CD4-positive, alpha-beta T cell (primary cell): Measurements from ENCODE around the gene CASZ1. TPM values are rescaled to one million over a fixed set of nuclear protein-coding genes. Genes with fewer than 3 reads are reported as not detected.

Source experiments
- ATAC-seq: fragments of 200-7000 bp; cut with Tn5 transposase; one replicate; pipeline ENCODE4 v1.10.0; 2022; ENCODE audit warnings: mild to moderate bottlenecking; ENCODE audit not compliant: poor library complexity
- CTCF ChIA-PET: fragments of 350-600 bp; sonication (Branson Sonifier 250); formaldehyde crosslinking; loops from one replicate; lab custom pipeline; 2021; ENCODE audit warnings: antibody characterized with exemption, inconsistent platforms; lab: Charles Lee
- POLR2A ChIA-PET: fragments of 350-600 bp; sonication (Branson Sonifier 250); formaldehyde crosslinking; loops from one replicate; lab custom pipeline; 2021; ENCODE audit warnings: antibody characterized with exemption, inconsistent platforms; lab: Charles Lee
- DNase-seq, 14 experiments: peaks; one replicate each; pipeline ENCODE4 v3.0.0-alpha.2; 2013 to 2020; ENCODE audit warnings: mixed read lengths in 2 of 14
- H3K27ac ChIP-seq, 2 donors: one replicate each; pipeline versions ENCODE4 v1.5.1 to v1.7.0; 2013; ENCODE audit warnings: low read length in 2 of 2, low read depth in 1 of 2, mild to moderate bottlenecking in 1 of 2
- H3K27me3 ChIP-seq, 2 experiments: 1 replicate in 1 of 2; 2 replicates in 1 of 2; pipeline versions ENCODE4 v1.6.1 to v1.7.0; 2013; ENCODE audit warnings: low read length in 2 of 2, control low read depth in 1 of 2, mild to moderate bottlenecking in 1 of 2, moderate library complexity in 1 of 2; ENCODE audit not compliant: insufficient read depth in 2 of 2, control insufficient read depth in 1 of 2
- H3K36me3 ChIP-seq: one replicate; pipeline ENCODE4 v1.6.1; 2013; ENCODE audit warnings: low read length, control low read depth; ENCODE audit not compliant: insufficient read depth
- H3K4me1 ChIP-seq: one replicate; pipeline ENCODE4 v1.6.1; 2013; ENCODE audit warnings: low read length, control low read depth; ENCODE audit not compliant: insufficient read depth
- H3K4me3 ChIP-seq: one replicate; pipeline ENCODE4 v1.5.1; 2013; ENCODE audit warnings: mild to moderate bottlenecking, low read length, moderate library complexity
- H3K9me3 ChIP-seq, 2 experiments: 1 replicate in 1 of 2; 2 replicates in 1 of 2; pipeline versions ENCODE4 v1.6.1 to v1.7.0; 2013; ENCODE audit warnings: low read length in 2 of 2, mild to moderate bottlenecking in 2 of 2, control low read depth in 1 of 2, moderate library complexity in 1 of 2; ENCODE audit not compliant: control insufficient read depth in 1 of 2, insufficient read depth in 1 of 2
- H3K27ac Mint-ChIP-seq: one replicate; pipeline ENCODE4 v1.8.0; 2020; ENCODE audit warnings: mixed read lengths
- H3K27me3 Mint-ChIP-seq: one replicate; pipeline ENCODE4 v1.8.0; 2021; ENCODE audit warnings: mixed read lengths
- H3K36me3 Mint-ChIP-seq: one replicate; pipeline ENCODE4 v1.8.0; 2021; ENCODE audit warnings: low read depth, mixed read lengths
- H3K4me1 Mint-ChIP-seq: one replicate; pipeline ENCODE4 v1.8.0; 2021; ENCODE audit warnings: low read depth, mixed read lengths
- H3K4me3 Mint-ChIP-seq: one replicate; pipeline ENCODE4 v1.8.0; 2020; ENCODE audit warnings: mild to moderate bottlenecking, mixed read lengths
- H3K9me3 Mint-ChIP-seq: one replicate; pipeline ENCODE4 v1.8.0; 2020; ENCODE audit warnings: mixed read lengths
- CTCF ChIP-seq: fragments of 200-600 bp; IDR thresholded peaks from one replicate; pipeline ENCODE4 v1.8.0; 2022; ENCODE audit warnings: antibody characterized with exemption, mild to moderate bottlenecking
- intact Hi-C, 2 experiments: fragments of 100-400 bp; cut with DNase I in 1 of 2; cut with micrococcal nuclease in 1 of 2; formaldehyde crosslinking; loops; one replicate each; pipeline versions ENCODE4 v1.15.1 to v1.9.0; 2023 to 2025; cut with DNase I, micrococcal nuclease
- total RNA-seq, 174 experiments: library from RNA in 2 of 174; stranded (reverse) in 2 of 174; gene quantifications; one replicate each; pipeline ENCODE4 v1.2.3 and lab custom pipeline; 2021 to 2026

The CASZ1 gene
- total RNA-seq, 2 experiments from 2014 or later = 21.8 to 22.8 TPM

DNA sequence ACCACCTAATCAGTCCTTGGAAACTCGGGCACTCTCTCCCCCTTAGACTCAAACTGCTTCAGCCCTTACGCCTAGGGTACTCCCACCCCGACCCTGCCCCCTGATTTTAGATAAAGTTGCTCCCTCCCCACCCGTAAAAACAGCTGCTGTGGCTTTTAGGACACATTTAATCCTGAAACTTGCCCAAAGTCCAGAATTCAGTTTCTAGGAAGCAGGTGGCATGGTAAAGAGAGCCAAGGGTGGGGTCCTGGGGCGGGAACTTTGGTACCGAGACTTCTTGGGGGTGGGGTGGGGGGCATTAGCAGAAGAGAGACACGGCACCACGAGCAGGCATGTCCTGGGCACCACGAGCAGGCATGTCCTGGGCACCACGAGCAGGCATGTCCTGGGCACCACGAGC, 52.4 kb downstream of the CASZ1 start:
- Histone ChIP-seq H3K4me1 (no peaks in the 10 kb centered on the region), H3K36me3 (no peaks in the 10 kb centered on the region), H3K27ac (no peak overlapping the region), H3K27me3 (no peaks in the 10 kb centered on the region), H3K9me3 (no peaks in the 10 kb centered on the region), H3K4me3 (no peak overlapping the region)
- Mint-ChIP-seq H3K27me3 (no peaks in the 10 kb centered on the region), H3K9me3 (no peaks in the 10 kb centered on the region), H3K27ac (no peak overlapping the region), H3K36me3 (no peaks in the 10 kb centered on the region), H3K4me3 (no peak overlapping the region), H3K4me1 (no peaks in the 10 kb centered on the region)
- intact Hi-C loops = no loop called here
- no peak for ATAC-seq
- ChIA-PET CTCF (no interaction called here), POLR2A (no interaction called here)
- no peak for DNase-seq
- TF ChIP-seq CTCF = no peak

GRCh38 chr1:10741696-10742095, 54.8 kb downstream of the CASZ1 start:
- no peak for DNase-seq
- Histone ChIP-seq H3K27ac (no peak overlapping the region), H3K4me1 (no peaks in the 10 kb centered on the region), H3K36me3 (no peaks in the 10 kb centered on the region), H3K4me3 (no peak overlapping the region), H3K9me3 (no peaks in the 10 kb centered on the region), H3K27me3 (no peaks in the 10 kb centered on the region)
- TF ChIP-seq CTCF = no peak
- CTCF ChIA-PET = no interaction called here
- Mint-ChIP-seq H3K4me3 (no peak overlapping the region), H3K9me3 (no peaks in the 10 kb centered on the region), H3K27me3 (no peaks in the 10 kb centered on the region), H3K36me3 (no peaks in the 10 kb centered on the region), H3K4me1 (no peaks in the 10 kb centered on the region), H3K27ac (no peak overlapping the region)
- POLR2A ChIA-PET = interaction anchor here (0.5 kb wide), 1 partner anchor 195 kb away, joined by 4 read pairs; no protein-coding TSS in a partner anchor
- ATAC-seq = no peak
- intact Hi-C loops = no loop called here

DNA sequence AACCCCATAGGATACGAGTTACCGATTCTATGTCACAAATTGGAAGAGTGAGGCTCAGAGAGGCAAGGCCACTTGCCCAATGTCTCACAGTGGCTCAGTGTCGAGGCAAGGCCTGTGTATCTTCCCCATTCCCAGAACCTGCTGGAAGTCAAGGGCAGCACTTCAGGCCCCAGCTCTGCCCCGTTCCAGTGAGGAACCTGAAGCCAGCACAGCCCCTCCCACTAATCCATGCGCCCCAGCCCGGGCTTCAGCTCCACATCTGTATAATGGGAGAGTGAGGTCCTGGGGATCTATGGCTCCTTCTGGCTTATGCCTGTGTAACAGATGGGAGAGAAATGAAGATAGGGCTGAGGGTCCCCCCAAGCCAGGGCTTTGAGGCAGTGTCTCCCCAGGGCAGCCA, 56.3 kb downstream of the CASZ1 start:
- no peaks in the 10 kb centered on the region for H3K27me3 ChIP-seq
- no peak overlapping the region for H3K4me3 ChIP-seq
- intact Hi-C loops = no loop called here
- ATAC-seq (no peak), DNase-seq (no peak)
- no peaks in the 10 kb centered on the region for H3K9me3 Mint-ChIP-seq
- no peaks in the 10 kb centered on the region for H3K4me1 ChIP-seq
- H3K4me1 Mint-ChIP-seq = no peaks in the 10 kb centered on the region
- no peaks in the 10 kb centered on the region for H3K36me3 Mint-ChIP-seq
- ChIA-PET CTCF (no interaction called here), POLR2A (no interaction called here)
- H3K4me3 Mint-ChIP-seq = no peak overlapping the region
- no peak overlapping the region for H3K27ac ChIP-seq
- no peaks in the 10 kb centered on the region for H3K27me3 Mint-ChIP-seq
- TF ChIP-seq CTCF = no peak
- H3K27ac Mint-ChIP-seq = no peak overlapping the region
- no peaks in the 10 kb centered on the region for H3K36me3 ChIP-seq
- H3K9me3 ChIP-seq = no peaks in the 10 kb centered on the region
